AG04449 (cell line): ENCODE measurements around the gene ARNT2.

Experiments
- CTCF ChIA-PET: fragments of 350-600 bp; formaldehyde crosslinking; extraction: SDS; loops from one replicate; lab custom pipeline; 2021; ENCODE audit warnings: antibody characterized with exemption; lab: Yijun Ruan, JAX
- POLR2A ChIA-PET: fragments of 400-600, 350-600 bp; formaldehyde crosslinking; extraction: SDS; loops from one replicate; lab custom pipeline; 2020; ENCODE audit warnings: antibody characterized with exemption, inconsistent platforms; lab: Yijun Ruan, JAX
- DNase-seq: peaks from one replicate; pipeline ENCODE4 v3.0.0-alpha.2; 2010; ENCODE audit warnings: low read depth, low spot score
- H3K4me3 ChIP-seq: 2 replicates; pipeline ENCODE4 v1.5.1; 2011; ENCODE audit warnings: low read depth, mild to moderate bottlenecking, control low read depth, low read length
- TF ChIP-seq, protein P1 (sequence below): IDR thresholded peaks from one replicate; pipeline ENCODE4 v1.5.1; 2011; ENCODE audit warnings: mild to moderate bottlenecking, moderate library complexity, low read length, control low read depth, inconsistent platforms; ENCODE audit not compliant: insufficient read depth; ENCODE audit errors: missing control alignments

The ARNT2 gene

DNA sequence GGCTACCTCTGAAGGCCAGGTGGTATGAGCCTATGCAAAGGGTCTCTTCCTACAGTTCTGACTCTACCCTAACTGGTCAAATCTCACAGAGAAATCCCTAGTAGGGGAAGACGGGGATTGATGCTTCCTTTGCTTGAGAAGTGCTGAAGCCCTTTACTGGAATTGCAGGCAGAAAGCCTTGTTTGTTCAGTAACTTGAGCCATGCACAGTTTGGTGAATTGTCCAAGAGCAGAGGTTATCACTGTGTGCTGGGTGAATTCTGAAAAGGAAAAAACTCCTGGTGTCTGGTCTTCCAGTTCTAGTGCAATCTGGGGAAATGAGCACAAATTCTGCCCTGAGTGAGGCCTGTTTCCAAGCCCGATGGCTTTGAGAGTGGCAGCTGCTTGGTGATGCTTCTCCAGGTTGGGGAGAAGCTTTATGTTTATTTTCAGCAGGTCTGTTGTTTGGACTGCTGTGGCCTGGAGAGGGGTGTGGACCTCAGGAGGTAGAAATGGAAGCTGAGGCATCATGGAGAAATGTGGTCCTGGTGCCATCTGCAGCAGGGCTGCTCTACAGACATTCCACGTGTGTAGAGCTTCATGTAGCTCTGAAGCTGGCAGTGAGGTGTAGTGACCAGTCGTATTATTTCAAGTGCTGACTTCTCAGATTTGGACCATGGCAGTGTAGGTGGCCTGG, 60.9 kb downstream of the ARNT2 start:
- POLR2A ChIA-PET, result no interaction called here
- TF ChIP-seq, protein P1, sequence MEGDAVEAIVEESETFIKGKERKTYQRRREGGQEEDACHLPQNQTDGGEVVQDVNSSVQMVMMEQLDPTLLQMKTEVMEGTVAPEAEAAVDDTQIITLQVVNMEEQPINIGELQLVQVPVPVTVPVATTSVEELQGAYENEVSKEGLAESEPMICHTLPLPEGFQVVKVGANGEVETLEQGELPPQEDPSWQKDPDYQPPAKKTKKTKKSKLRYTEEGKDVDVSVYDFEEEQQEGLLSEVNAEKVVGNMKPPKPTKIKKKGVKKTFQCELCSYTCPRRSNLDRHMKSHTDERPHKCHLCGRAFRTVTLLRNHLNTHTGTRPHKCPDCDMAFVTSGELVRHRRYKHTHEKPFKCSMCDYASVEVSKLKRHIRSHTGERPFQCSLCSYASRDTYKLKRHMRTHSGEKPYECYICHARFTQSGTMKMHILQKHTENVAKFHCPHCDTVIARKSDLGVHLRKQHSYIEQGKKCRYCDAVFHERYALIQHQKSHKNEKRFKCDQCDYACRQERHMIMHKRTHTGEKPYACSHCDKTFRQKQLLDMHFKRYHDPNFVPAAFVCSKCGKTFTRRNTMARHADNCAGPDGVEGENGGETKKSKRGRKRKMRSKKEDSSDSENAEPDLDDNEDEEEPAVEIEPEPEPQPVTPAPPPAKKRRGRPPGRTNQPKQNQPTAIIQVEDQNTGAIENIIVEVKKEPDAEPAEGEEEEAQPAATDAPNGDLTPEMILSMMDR, result no peak
- CTCF ChIA-PET, result interaction anchor here (0.7 to 16.9 kb wide), 4 partner anchors 9 to 312 kb away, joined by 3 to 197 read pairs (median 20); no protein-coding TSS in a partner anchor
- DNase-seq, result no peak
- H3K4me3 ChIP-seq, result no peak overlapping the region

DNA sequence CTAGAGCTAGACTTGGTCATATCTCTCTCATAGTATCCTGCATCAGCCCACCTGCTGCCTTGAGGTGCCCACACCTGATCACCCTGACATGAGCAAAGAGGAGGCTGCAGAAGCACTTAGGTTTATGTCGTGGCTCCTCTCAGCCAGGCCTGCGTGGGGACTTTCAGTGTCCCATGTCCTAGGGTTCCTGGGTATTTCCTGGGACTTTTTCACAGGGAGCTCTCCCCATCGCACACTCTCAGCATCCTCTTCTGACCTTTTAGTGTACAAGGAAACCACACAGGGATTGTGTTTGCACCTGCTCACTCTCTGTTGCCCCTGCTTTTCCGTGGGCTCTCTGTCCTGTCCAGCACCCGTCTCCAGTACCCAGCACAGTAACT, 61.4 kb downstream of the ARNT2 start:
- no peak for DNase-seq
- TF ChIP-seq, protein P1, result no peak
- H3K4me3 ChIP-seq, result no peak overlapping the region
- ChIA-PET CTCF (interaction anchor here (0.7 to 16.9 kb wide), 5 partner anchors 10 to 312 kb away, joined by 3 to 197 read pairs (median 4); no protein-coding TSS in a partner anchor), POLR2A (no interaction called here)

DNA sequence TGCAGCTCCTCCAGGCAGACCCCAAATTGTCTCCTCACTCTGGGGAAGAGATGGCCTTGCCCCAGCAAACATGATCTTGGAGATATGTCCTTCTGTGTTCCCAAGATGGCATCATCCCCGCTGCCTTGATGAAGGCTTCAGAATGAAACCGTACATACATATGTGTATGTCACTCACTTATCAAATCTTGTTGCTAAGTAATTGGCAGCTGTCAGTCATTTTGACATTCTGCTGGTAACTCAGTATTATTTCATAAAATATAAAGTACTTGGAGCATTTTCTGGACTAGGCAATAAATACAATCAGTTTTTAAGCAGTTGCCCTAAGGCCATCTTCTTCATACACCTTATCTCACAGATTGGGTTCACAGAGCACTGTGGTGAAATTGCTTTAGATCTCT, 62.4 kb downstream of the ARNT2 start:
- CTCF ChIA-PET, result interaction anchor here (1.3 to 16.9 kb wide), 4 partner anchors 11 to 101 kb away, joined by 3 to 197 read pairs (median 20); no protein-coding TSS in a partner anchor
- TF ChIP-seq, protein P1, result no peak
- H3K4me3 ChIP-seq, result no peak overlapping the region
- no peak for DNase-seq
- POLR2A ChIA-PET, result no interaction called here

DNA sequence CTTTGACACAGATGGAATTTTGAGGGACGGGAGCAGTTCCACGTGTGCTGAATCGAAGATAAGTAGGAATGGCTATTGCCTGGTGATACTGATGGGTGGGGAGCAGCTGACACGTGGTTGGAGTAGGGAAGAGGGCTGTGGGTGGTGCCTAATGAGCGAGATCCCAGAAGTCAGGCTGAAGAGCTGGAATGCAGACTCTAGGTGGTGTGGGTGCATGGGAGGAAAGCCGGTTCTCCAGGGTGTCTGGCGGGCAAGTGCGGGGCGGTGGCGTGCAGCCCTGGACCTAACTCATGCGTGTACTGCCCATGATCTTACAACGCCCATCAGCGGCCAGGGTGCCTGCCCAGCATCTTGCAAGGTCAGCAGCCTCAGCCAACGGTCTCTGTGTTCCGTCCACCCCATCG, 63.1 kb downstream of the ARNT2 start:
- TF ChIP-seq, protein P1, result no peak
- POLR2A ChIA-PET, result no interaction called here
- no peak overlapping the region for H3K4me3 ChIP-seq
- DNase-seq, result no peak
- CTCF ChIA-PET, result interaction anchor here (0.7 to 16.9 kb wide), 4 partner anchors 10 to 101 kb away, joined by 3 to 197 read pairs (median 20); no protein-coding TSS in a partner anchor

DNA sequence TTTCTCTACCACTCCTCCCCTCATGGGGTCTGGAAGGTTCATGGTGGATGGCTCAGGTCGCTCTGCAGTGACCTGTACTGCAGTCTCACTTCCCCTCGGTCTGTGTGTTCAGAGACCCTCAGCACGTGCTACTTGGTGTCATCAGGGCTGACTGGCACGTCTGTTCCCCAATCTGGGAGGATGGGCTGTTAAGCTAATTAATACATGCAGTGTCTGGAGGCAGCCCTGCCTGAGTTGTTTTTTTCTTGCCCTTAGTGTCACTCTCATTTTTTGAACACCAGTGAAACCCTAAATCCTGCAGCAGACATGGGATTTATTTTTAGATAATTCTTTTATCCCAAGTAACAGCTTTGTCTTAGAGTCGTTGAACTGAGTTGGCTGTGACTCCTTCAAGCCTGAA, 64.6 kb downstream of the ARNT2 start:
- POLR2A ChIA-PET, result no interaction called here
- no peak overlapping the region for H3K4me3 ChIP-seq
- no peak for DNase-seq
- TF ChIP-seq, protein P1, result no peak
- CTCF ChIA-PET, result interaction anchor here (1.0 to 16.9 kb wide), 4 partner anchors 9 to 308 kb away, joined by 4 to 197 read pairs (median 8); no protein-coding TSS in a partner anchor

DNA sequence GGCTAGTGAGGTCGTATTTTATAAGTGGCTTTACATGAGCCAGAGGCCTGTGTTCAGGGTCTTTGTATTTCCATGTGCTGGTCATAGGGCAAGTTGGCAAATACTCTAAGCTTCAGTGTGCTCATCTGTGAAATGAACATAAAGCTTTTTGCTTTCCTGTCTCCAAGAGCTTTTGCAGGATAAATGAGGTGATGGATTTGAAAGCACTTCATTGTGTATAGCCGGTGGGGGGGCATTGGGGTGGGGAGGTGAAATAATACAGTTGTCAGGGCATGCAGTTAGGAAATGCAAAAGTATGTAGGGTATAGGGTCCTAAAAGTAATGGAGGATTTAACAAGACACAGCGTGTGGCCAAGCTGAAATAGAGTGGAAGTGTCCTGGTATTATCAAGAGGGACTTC, 67.7 kb downstream of the ARNT2 start:
- H3K4me3 ChIP-seq, result no peak overlapping the region
- no peak for DNase-seq
- CTCF ChIA-PET, result interaction anchor here (1.1 to 14.1 kb wide), 4 partner anchors 9 to 305 kb away, joined by 3 to 197 read pairs (median 8); no protein-coding TSS in a partner anchor
- TF ChIP-seq, protein P1, result no peak
- POLR2A ChIA-PET, result no interaction called here
